Spleen (tissue), 7 donors: ENCODE data around the gene SIM2.

ENCODE experiments used
- POLR2A ChIP-seq, 3 donors: fragments of 450-650 bp; IDR thresholded peaks; one replicate each; pipeline ENCODE4 v1.5.1; 2017; ENCODE audit warnings: antibody characterized with exemption in 3 of 3, mild to moderate bottlenecking in 1 of 3
- TF ChIP-seq, protein P1 (sequence below), 11 experiments: fragments of 200-600 bp in 7 of 11; fragments of 450-650 bp in 4 of 11; sonication (generic) in 4 of 11; IDR thresholded peaks in 8 of 11; conservative IDR thresholded peaks in 3 of 11; 1 replicate in 7 of 11; 2 replicates in 4 of 11; pipeline versions ENCODE4 v1.4.0 to v1.8.0; 2016 to 2021; ENCODE audit warnings: antibody characterized with exemption in 11 of 11, inconsistent platforms in 4 of 11, mild to moderate bottlenecking in 1 of 11
- donor health status: DM: no; HTN: no; CAD: no; lungs with moderate emphysema.
- donor health status: DM: no; HTN: no; CAD: no.
- donor health status: DM: no; HTN: no; CAD: no.

GRCh38 chr21:36747815-36748383 is 49.0 kb downstream of the SIM2 start:
- TF ChIP-seq, protein P1, sequence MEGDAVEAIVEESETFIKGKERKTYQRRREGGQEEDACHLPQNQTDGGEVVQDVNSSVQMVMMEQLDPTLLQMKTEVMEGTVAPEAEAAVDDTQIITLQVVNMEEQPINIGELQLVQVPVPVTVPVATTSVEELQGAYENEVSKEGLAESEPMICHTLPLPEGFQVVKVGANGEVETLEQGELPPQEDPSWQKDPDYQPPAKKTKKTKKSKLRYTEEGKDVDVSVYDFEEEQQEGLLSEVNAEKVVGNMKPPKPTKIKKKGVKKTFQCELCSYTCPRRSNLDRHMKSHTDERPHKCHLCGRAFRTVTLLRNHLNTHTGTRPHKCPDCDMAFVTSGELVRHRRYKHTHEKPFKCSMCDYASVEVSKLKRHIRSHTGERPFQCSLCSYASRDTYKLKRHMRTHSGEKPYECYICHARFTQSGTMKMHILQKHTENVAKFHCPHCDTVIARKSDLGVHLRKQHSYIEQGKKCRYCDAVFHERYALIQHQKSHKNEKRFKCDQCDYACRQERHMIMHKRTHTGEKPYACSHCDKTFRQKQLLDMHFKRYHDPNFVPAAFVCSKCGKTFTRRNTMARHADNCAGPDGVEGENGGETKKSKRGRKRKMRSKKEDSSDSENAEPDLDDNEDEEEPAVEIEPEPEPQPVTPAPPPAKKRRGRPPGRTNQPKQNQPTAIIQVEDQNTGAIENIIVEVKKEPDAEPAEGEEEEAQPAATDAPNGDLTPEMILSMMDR (IDR thresholded peaks at IDR 0.05 in 8 of 11, conservative IDR thresholded peaks at IDR 0.05 in 3 of 11): no peak
- TF ChIP-seq POLR2A (IDR thresholded peaks at IDR 0.05): no peak
